Activated B cell treated with CpG ODN at 0.5 μM for 24 hours (primary cell): ENCODE measurements around the gene CCDC197. TPM values are rescaled to one million over a fixed set of nuclear protein-coding genes. Genes with fewer than 3 reads are reported as not detected.

Source experiments
- ATAC-seq: fragments of 200-7000 bp; cut with Tn5 transposase; one replicate; pipeline ENCODE4 v1.10.0; 2021; ENCODE audit warnings: low read depth, mild to moderate bottlenecking, moderate library complexity
- CTCF ChIA-PET: fragments of 350-600 bp; sonication (Branson Sonifier 250); formaldehyde crosslinking; loops from one replicate; lab custom pipeline; 2021; ENCODE audit warnings: antibody characterized with exemption; lab: Charles Lee
- POLR2A ChIA-PET: fragments of 350-600 bp; sonication (Branson Sonifier 250); formaldehyde crosslinking; loops from one replicate; lab custom pipeline; 2021; ENCODE audit warnings: antibody characterized with exemption; lab: Charles Lee
- DNase-seq: peaks from one replicate; pipeline ENCODE4 v3.0.0; 2022
- H3K27ac Mint-ChIP-seq: one replicate; pipeline ENCODE4 v1.8.0; 2020; ENCODE audit warnings: mixed read lengths
- H3K27me3 Mint-ChIP-seq: one replicate; pipeline ENCODE4 v1.8.0; 2021; ENCODE audit warnings: mixed read lengths
- H3K36me3 Mint-ChIP-seq: one replicate; pipeline ENCODE4 v1.8.0; 2021; ENCODE audit warnings: low read depth, mixed read lengths
- H3K4me1 Mint-ChIP-seq: one replicate; pipeline ENCODE4 v1.8.0; 2021; ENCODE audit warnings: mixed read lengths
- H3K4me3 Mint-ChIP-seq: one replicate; pipeline ENCODE4 v1.8.0; 2020; ENCODE audit warnings: mild to moderate bottlenecking, mixed read lengths
- H3K9me3 Mint-ChIP-seq: one replicate; pipeline ENCODE4 v1.8.0; 2020; ENCODE audit warnings: mixed read lengths
- intact Hi-C: fragments of 100-400 bp; cut with micrococcal nuclease; formaldehyde crosslinking; loops from one replicate; pipeline ENCODE4 v1.15.1; 2024
- total RNA-seq: library from RNA; stranded (reverse); gene quantifications from 2 replicates; pipeline ENCODE4 v1.2.3, GENCODE V29; 2022
- TF ChIP-seq, protein P1 (sequence below): fragments of 200-600 bp; IDR thresholded peaks from one replicate; pipeline ENCODE4 v1.8.0; 2022; ENCODE audit warnings: antibody characterized with exemption, mild to moderate bottlenecking

Gene CCDC197
- total RNA-seq, 1 donor from 2014 or later, result not detected

DNA sequence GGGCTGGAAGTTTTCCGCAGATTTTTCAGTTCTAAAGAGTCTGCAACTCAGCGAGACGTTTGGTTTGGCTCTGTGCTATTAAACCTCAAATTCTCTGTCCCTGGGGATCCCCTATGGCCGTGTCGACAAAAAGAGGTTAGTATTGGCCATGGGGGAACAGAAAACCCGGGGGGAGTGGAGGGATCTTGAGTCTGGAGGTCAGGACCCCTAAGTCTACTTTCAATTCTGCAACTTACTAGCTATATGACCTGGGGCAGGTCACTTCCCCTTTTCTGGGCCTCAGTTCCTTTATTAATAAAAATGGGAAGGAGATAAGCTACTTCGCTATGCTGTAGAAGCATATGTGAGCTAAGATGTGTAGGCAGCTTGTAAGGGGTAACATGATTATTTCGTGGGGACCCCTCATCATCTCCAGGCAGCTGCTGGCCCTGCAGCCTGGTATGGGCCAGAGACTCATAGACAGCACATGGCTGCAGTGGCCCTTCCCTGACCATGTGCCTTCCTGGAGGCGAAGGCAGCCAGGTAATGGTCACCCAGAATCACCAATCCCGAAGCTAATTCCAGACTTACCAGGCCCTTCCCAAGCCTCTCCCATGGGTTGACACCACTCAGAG is 29.4 kb upstream of the CCDC197 start:
- TF ChIP-seq, protein P1, sequence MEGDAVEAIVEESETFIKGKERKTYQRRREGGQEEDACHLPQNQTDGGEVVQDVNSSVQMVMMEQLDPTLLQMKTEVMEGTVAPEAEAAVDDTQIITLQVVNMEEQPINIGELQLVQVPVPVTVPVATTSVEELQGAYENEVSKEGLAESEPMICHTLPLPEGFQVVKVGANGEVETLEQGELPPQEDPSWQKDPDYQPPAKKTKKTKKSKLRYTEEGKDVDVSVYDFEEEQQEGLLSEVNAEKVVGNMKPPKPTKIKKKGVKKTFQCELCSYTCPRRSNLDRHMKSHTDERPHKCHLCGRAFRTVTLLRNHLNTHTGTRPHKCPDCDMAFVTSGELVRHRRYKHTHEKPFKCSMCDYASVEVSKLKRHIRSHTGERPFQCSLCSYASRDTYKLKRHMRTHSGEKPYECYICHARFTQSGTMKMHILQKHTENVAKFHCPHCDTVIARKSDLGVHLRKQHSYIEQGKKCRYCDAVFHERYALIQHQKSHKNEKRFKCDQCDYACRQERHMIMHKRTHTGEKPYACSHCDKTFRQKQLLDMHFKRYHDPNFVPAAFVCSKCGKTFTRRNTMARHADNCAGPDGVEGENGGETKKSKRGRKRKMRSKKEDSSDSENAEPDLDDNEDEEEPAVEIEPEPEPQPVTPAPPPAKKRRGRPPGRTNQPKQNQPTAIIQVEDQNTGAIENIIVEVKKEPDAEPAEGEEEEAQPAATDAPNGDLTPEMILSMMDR, result no peak
- H3K9me3 Mint-ChIP-seq, result no peaks in the 10 kb centered on the region
- CTCF ChIA-PET, result interaction anchor here (0.9 to 13.3 kb wide), 6 partner anchors 9 to 29 kb away, joined by 3 to 498 read pairs (median 7); no protein-coding TSS in a partner anchor
- DNase-seq, result no peak
- POLR2A ChIA-PET, result interaction anchor here (0.6 to 6.6 kb wide), 14 partner anchors 8 to 1549 kb away, joined by 3 to 133 read pairs (median 6); partner anchors contain the start of genes ASB2, DDX24, IFI27L1 and SYNE3
- H3K36me3 Mint-ChIP-seq, result no peaks in the 10 kb centered on the region
- no peaks in the 10 kb centered on the region for H3K27me3 Mint-ChIP-seq
- peak; percentile 55 for ATAC-seq
- peaks cover 93% of the 10 kb centered on the region for H3K4me1 Mint-ChIP-seq
- H3K4me3 Mint-ChIP-seq, result peak overlapping the region; percentile 71
- intact Hi-C loops, result loop anchor here (1.0 to 5.0 kb wide), 5 partner anchors 8 to 1550 kb away; partner anchors contain the start of genes BTBD7 and SYNE3
- peak overlapping the region; percentile 72 for H3K27ac Mint-ChIP-seq

DNA sequence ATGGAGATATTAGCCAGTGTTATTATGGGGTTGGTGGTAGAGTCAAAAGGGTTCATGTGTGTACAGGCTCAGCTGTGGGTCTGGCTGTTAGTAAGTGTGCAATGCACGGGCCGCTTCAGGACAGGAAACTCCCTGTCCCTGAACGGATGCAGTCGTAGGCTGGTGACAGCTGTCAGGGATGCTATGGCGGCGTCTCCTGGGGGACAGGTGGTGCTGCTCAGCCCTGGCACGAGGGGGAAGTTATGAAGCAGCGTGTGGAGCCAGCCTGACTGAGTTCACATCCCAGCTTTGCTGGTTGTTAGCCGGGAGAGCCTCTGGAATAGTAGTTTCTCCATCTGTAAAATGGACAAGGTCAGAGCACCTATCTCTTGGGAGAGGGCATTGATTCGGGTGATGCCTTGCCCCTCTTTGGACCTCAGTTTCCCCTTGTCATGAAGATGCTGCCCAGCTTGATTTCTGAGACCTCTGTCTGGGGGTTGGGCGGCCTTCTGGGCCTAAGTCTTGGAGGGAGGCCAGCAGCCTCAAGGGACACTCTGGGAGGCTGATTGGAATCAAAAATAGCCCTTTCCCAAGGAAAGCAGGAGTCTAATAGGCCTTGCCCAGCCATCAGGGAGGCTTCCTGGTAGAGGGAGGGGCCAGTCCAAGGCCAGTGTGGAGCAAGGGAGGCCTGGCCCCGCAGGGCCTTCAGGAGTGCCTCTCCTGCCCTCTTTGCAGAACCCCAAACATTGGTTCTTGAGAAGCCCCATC is 27.8 kb upstream of the CCDC197 start:
- no peaks in the 10 kb centered on the region for H3K36me3 Mint-ChIP-seq
- ChIA-PET CTCF (interaction anchor here (1.0 to 13.3 kb wide), 6 partner anchors 9 to 35 kb away, joined by 3 to 498 read pairs (median 10); no protein-coding TSS in a partner anchor), POLR2A (interaction anchor here (1.3 to 6.6 kb wide), 4 partner anchors 9 to 30 kb away, joined by 3 to 133 read pairs (median 56); no protein-coding TSS in a partner anchor)
- ATAC-seq, result peak; percentile 12
- no peak for DNase-seq
- H3K4me3 Mint-ChIP-seq, result peak overlapping the region; percentile 71
- intact Hi-C loops, result loop anchor here (5.0 kb wide), 3 partner anchors 637 to 1548 kb away; partner anchors contain the start of genes BTBD7 and SYNE3
- TF ChIP-seq, protein P1, result no peak
- H3K27me3 Mint-ChIP-seq, result peaks cover 6% of the 10 kb centered on the region
- no peaks in the 10 kb centered on the region for H3K9me3 Mint-ChIP-seq
- peaks cover 78% of the 10 kb centered on the region for H3K4me1 Mint-ChIP-seq
- peak overlapping the region; percentile 72 for H3K27ac Mint-ChIP-seq

DNA sequence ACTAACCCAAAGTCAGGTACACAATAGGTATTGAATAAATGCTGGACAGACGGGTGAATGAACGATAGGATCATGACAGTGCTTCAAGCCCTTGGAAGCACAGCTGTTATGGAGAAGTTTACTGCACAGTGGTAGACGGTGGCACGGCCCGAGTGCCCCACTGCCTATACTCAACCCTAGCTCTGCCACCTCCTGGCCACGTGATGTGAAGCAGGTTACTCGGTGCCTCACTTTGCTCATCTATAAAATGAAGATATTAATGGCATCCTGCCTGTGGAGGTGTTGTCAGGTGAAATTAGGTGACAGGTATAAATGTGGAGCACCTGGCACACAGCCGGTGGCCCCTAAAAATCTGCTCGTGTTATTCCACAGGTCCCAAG is 26.5 kb upstream of the CCDC197 start:
- Mint-ChIP-seq H3K27me3 (peaks cover 8% of the 10 kb centered on the region), H3K27ac (peak overlapping the region; percentile 89), H3K4me3 (peak overlapping the region; percentile 89), H3K4me1 (peaks cover 70% of the 10 kb centered on the region), H3K9me3 (no peaks in the 10 kb centered on the region), H3K36me3 (no peaks in the 10 kb centered on the region)
- intact Hi-C loops, result loop anchor here (1.0 to 10.0 kb wide), 4 partner anchors 16 to 766 kb away; partner anchors contain the start of genes GON7 and UBR7
- POLR2A ChIA-PET, result interaction anchor here (1.4 to 6.6 kb wide), 7 partner anchors 8 to 110 kb away, joined by 4 to 133 read pairs (median 8); partner anchors contain the start of genes DDX24 and IFI27L1
- TF ChIP-seq, protein P1, result no peak
- peak; percentile 42 for DNase-seq
- ATAC-seq, result peak; percentile 51
- CTCF ChIA-PET, result interaction anchor here (0.6 to 13.3 kb wide), 16 partner anchors 11 to 173 kb away, joined by 3 to 498 read pairs (median 6); partner anchors contain the start of gene OTUB2

DNA sequence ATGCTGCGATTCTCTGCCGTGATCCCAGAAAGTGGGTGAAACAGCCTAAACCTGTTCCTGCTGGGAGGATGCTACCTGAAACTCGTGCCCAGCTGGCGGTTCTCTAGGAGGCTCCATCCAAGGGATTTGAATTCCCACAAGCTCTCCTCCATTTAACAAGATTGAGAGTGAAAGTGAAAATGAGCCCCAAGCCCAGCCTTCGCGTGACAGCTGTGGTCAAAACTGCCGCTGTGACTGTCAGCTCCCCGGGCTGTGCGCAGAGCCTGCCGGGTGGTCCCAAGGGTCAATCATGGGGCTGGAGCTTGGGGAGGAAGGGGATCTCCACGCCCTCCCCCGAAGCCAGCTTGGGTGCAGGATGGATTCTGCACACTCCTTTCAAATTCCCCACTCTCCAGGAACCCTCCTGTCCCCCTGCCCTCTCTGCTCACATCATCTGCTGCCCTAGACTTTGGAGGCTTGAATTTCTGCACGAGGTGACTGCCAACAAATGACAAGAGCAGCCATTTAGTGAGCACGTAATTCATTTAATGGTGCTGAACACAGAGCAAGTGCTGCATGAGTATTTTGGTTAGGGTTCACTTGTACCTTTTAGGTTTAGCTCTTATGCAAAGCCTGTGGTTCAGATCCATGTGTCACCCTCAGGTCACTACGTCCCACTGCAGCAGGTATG is 26.0 kb upstream of the CCDC197 start:
- Mint-ChIP-seq H3K4me1 (peaks cover 70% of the 10 kb centered on the region), H3K27ac (peak overlapping the region; percentile 89), H3K4me3 (peak overlapping the region; percentile 89), H3K36me3 (no peaks in the 10 kb centered on the region), H3K27me3 (peaks cover 13% of the 10 kb centered on the region), H3K9me3 (no peaks in the 10 kb centered on the region)
- DNase-seq (peak; percentile 59), ATAC-seq (peak; percentile 59)
- POLR2A ChIA-PET, result interaction anchor here (1.4 to 6.6 kb wide), 7 partner anchors 8 to 110 kb away, joined by 4 to 133 read pairs (median 8); partner anchors contain the start of genes DDX24 and IFI27L1
- TF ChIP-seq, protein P1, result no peak
- intact Hi-C loops, result loop anchor here (1.0 to 10.0 kb wide), 6 partner anchors 12 to 766 kb away; partner anchors contain the start of genes GON7, OTUB2 and UBR7
- CTCF ChIA-PET, result interaction anchor here (0.7 to 13.3 kb wide), 17 partner anchors 11 to 172 kb away, joined by 3 to 498 read pairs (median 4); partner anchors contain the start of gene OTUB2
